Colonic mucosa (tissue), 4 donors: ENCODE measurements around the gene TMEM256. TPM values are rescaled to one million over a fixed set of nuclear protein-coding genes. Genes with fewer than 3 reads are reported as not detected.

Experiments
- DNase-seq: peaks from one replicate; pipeline ENCODE4 v3.0.0-alpha.2; 2020
- H3K27ac ChIP-seq: fragments of 200-600 bp; one replicate; pipeline ENCODE4 v1.8.0; 2021
- H3K27me3 ChIP-seq: fragments of 200-600 bp; one replicate; pipeline ENCODE4 v1.8.0; 2021
- H3K36me3 ChIP-seq: fragments of 200-600 bp; one replicate; pipeline ENCODE4 v1.8.0; 2021
- H3K4me1 ChIP-seq: fragments of 200-600 bp; one replicate; pipeline ENCODE4 v1.8.0; 2021; ENCODE audit warnings: mild to moderate bottlenecking
- H3K4me3 ChIP-seq: fragments of 200-600 bp; one replicate; pipeline ENCODE4 v1.8.0; 2021
- H3K9ac ChIP-seq, 2 donors: one replicate each; pipeline ENCODE4 v1.7.0; 2013; ENCODE audit warnings: control low read depth in 2 of 2, low read depth in 2 of 2, low read length in 2 of 2
- H3K9me3 ChIP-seq: fragments of 200-600 bp; one replicate; pipeline ENCODE4 v1.8.0; 2021
- CTCF ChIP-seq: fragments of 200-600 bp; IDR thresholded peaks from one replicate; pipeline ENCODE4 v1.8.0; 2022; ENCODE audit warnings: antibody characterized with exemption, mild to moderate bottlenecking
- intact Hi-C: fragments of 100-400 bp; cut with DNase I; formaldehyde crosslinking; loops from one replicate; pipeline ENCODE4 v1.14.1; 2022
- total RNA-seq, 2 donors: library from RNA; stranded (reverse); fragmentation: NEBNext Ultra II Directional in 1 of 2; extraction: Animal tissue kit (Norgen Biotek cat#: 25700) in 1 of 2; gene quantifications; one replicate each; pipeline ENCODE4 v1.2.1, GENCODE V29; 2021
- donor health status: healthy.
- donor health status: DM: no; HTN: no; CAD: no.
- donor health status: DM: no; HTN: no; CAD: no.

The TMEM256 gene
- total RNA-seq, 2 donors from 2014 or later: 88.2 to 101 TPM

- Histone ChIP-seq H3K36me3 (peaks cover 7% of the 10 kb centered on the region), H3K27me3 (no peaks in the 10 kb centered on the region), H3K4me3 (no peak overlapping the region), H3K4me1 (no peaks in the 10 kb centered on the region), H3K9ac (no peak overlapping the region), H3K27ac (no peak overlapping the region), H3K9me3 (no peaks in the 10 kb centered on the region)
- no peak for DNase-seq
- intact Hi-C loops: no loop called here
- TF ChIP-seq CTCF: no peak
These were observed 13.7 kb downstream of the TMEM256 start for GRCh38 chr17:7389924-7390910.

- H3K27ac ChIP-seq: no peak overlapping the region
- no peaks in the 10 kb centered on the region for H3K27me3 ChIP-seq
- no peaks in the 10 kb centered on the region for H3K4me1 ChIP-seq
- peaks cover 7% of the 10 kb centered on the region for H3K36me3 ChIP-seq
- H3K9ac ChIP-seq: no peak overlapping the region
- no peaks in the 10 kb centered on the region for H3K9me3 ChIP-seq
- no peak overlapping the region for H3K4me3 ChIP-seq
- DNase-seq: no peak
- intact Hi-C loops: no loop called here
- no peak for TF ChIP-seq CTCF
These were observed 15.0 kb downstream of the TMEM256 start for GRCh38 chr17:7388856-7389255.

- Histone ChIP-seq H3K27ac (no peak overlapping the region), H3K9ac (peak overlapping the region in 1 of 2 donors; percentile 35), H3K4me1 (no peaks in the 10 kb centered on the region), H3K27me3 (no peaks in the 10 kb centered on the region), H3K9me3 (no peaks in the 10 kb centered on the region), H3K36me3 (peaks cover 7% of the 10 kb centered on the region), H3K4me3 (peak overlapping the region; percentile 31)
- DNase-seq: no peak
- intact Hi-C loops: no loop called here
- no peak for TF ChIP-seq CTCF
These were observed 19.3 kb downstream of the TMEM256 start for GRCh38 chr17:7384489-7385081.

GRCh38 chr17:7383742-7384488 is 20.0 kb downstream of the TMEM256 start:
- no peak for TF ChIP-seq CTCF
- H3K27me3 ChIP-seq: no peaks in the 10 kb centered on the region
- DNase-seq: no peak
- intact Hi-C loops: no loop called here
- H3K9ac ChIP-seq: peak overlapping the region in 1 of 2 donors; percentile 49
- no peaks in the 10 kb centered on the region for H3K9me3 ChIP-seq
- no peak overlapping the region for H3K27ac ChIP-seq
- peaks cover 1% of the 10 kb centered on the region for H3K36me3 ChIP-seq
- H3K4me3 ChIP-seq: peak overlapping the region; percentile 31
- no peaks in the 10 kb centered on the region for H3K4me1 ChIP-seq

- no peak for TF ChIP-seq CTCF
- Histone ChIP-seq H3K4me3 (peak overlapping the region; percentile 31), H3K9ac (peak overlapping the region in 1 of 2 donors; percentile 49), H3K36me3 (no peaks in the 10 kb centered on the region), H3K27ac (no peak overlapping the region), H3K9me3 (no peaks in the 10 kb centered on the region), H3K27me3 (no peaks in the 10 kb centered on the region), H3K4me1 (no peaks in the 10 kb centered on the region)
- DNase-seq: no peak
- intact Hi-C loops: no loop called here
These were observed 20.5 kb downstream of the TMEM256 start for GRCh38 chr17:7383371-7383741.
